ENCODE data around the gene MAP3K8. TPM values are rescaled to one million over a fixed set of nuclear protein-coding genes. Genes with fewer than 3 reads are reported as not detected.

MAP3K8 gene
- total RNA-seq, 1 experiment from 2014 or later: 4.8 TPM

DNA sequence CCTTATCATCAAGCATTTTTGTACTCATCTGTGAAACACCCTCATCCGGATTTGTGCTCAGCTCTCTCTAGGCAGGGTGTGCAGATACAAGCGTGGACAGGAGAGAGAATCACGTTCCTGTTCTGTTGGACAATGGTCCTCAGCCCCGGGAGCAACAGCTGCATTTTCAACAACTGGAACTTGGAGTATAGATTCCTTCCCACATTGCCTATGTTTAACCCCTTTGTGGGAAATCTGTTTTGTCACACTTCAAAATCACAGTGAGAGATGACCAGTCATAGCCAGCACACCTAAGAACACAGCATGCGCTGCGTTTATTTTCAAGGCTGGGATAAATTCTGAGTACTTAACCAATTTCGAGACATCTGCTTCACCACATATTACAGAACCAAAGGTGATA lies 32.5 kb downstream of the MAP3K8 start:
- no peak overlapping the region for H3K4me3 ChIP-seq (ENCODE audit: low read depth in 2 of 2, low read length in 2 of 2)
- no peaks in the 10 kb centered on the region for H3K36me3 ChIP-seq (ENCODE audit: control insufficient read depth, insufficient read depth, low read length)
- in situ Hi-C loops (cut with HindIII; ENCODE audit: low pct_unique_long_range_greater_than_20kb, low sequenced_read_pairs): no loop called here
- H3K4me1 ChIP-seq (ENCODE audit: control insufficient read depth, insufficient read depth, low read length): no peaks in the 10 kb centered on the region
- intact Hi-C loops (cut with micrococcal nuclease; ENCODE audit: unreplicated experiment): no loop called here
- TF ChIP-seq TCF7L2 (IDR thresholded peaks at IDR 0.05; ENCODE audit: low read depth, low read length) (no peak), POLR2AphosphoS5 (IDR thresholded peaks at IDR 0.05; ENCODE audit: low read depth, low read length) (no peak), SIN3A (IDR thresholded peaks at IDR 0.05; ENCODE audit: borderline replicate concordance, insufficient read depth, low read depth, low read length) (no peak)
- TF ChIP-seq, protein P1, sequence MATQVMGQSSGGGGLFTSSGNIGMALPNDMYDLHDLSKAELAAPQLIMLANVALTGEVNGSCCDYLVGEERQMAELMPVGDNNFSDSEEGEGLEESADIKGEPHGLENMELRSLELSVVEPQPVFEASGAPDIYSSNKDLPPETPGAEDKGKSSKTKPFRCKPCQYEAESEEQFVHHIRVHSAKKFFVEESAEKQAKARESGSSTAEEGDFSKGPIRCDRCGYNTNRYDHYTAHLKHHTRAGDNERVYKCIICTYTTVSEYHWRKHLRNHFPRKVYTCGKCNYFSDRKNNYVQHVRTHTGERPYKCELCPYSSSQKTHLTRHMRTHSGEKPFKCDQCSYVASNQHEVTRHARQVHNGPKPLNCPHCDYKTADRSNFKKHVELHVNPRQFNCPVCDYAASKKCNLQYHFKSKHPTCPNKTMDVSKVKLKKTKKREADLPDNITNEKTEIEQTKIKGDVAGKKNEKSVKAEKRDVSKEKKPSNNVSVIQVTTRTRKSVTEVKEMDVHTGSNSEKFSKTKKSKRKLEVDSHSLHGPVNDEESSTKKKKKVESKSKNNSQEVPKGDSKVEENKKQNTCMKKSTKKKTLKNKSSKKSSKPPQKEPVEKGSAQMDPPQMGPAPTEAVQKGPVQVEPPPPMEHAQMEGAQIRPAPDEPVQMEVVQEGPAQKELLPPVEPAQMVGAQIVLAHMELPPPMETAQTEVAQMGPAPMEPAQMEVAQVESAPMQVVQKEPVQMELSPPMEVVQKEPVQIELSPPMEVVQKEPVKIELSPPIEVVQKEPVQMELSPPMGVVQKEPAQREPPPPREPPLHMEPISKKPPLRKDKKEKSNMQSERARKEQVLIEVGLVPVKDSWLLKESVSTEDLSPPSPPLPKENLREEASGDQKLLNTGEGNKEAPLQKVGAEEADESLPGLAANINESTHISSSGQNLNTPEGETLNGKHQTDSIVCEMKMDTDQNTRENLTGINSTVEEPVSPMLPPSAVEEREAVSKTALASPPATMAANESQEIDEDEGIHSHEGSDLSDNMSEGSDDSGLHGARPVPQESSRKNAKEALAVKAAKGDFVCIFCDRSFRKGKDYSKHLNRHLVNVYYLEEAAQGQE (IDR thresholded peaks at IDR 0.05; ENCODE audit: insufficient read depth in 1 of 2, low read depth in 2 of 2, low read length in 1 of 2): no peak
- TF ChIP-seq, protein P2, sequence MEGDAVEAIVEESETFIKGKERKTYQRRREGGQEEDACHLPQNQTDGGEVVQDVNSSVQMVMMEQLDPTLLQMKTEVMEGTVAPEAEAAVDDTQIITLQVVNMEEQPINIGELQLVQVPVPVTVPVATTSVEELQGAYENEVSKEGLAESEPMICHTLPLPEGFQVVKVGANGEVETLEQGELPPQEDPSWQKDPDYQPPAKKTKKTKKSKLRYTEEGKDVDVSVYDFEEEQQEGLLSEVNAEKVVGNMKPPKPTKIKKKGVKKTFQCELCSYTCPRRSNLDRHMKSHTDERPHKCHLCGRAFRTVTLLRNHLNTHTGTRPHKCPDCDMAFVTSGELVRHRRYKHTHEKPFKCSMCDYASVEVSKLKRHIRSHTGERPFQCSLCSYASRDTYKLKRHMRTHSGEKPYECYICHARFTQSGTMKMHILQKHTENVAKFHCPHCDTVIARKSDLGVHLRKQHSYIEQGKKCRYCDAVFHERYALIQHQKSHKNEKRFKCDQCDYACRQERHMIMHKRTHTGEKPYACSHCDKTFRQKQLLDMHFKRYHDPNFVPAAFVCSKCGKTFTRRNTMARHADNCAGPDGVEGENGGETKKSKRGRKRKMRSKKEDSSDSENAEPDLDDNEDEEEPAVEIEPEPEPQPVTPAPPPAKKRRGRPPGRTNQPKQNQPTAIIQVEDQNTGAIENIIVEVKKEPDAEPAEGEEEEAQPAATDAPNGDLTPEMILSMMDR (IDR thresholded peaks at IDR 0.05): no peak
- DNase-seq (ENCODE audit: low read depth, low spot score) (no peak), ATAC-seq (no peak)
- CTCF ChIA-PET: no interaction called here
- BruUV-seq (replicated peaks): no TSS peak
- no peaks in the 10 kb centered on the region for H3K27me3 ChIP-seq (ENCODE audit: control insufficient read depth, insufficient read depth, low read length)
- POLR2A ChIA-PET: interaction anchor here (0.6 kb wide), 1 partner anchor 62 kb away, joined by 4 read pairs; no protein-coding TSS in a partner anchor
- no peaks in the 10 kb centered on the region for H3K9me3 ChIP-seq (ENCODE audit: control insufficient read depth, insufficient read depth, low read depth, low read length)
- no peak overlapping the region for H3K27ac ChIP-seq (ENCODE audit: low read length)

DNA sequence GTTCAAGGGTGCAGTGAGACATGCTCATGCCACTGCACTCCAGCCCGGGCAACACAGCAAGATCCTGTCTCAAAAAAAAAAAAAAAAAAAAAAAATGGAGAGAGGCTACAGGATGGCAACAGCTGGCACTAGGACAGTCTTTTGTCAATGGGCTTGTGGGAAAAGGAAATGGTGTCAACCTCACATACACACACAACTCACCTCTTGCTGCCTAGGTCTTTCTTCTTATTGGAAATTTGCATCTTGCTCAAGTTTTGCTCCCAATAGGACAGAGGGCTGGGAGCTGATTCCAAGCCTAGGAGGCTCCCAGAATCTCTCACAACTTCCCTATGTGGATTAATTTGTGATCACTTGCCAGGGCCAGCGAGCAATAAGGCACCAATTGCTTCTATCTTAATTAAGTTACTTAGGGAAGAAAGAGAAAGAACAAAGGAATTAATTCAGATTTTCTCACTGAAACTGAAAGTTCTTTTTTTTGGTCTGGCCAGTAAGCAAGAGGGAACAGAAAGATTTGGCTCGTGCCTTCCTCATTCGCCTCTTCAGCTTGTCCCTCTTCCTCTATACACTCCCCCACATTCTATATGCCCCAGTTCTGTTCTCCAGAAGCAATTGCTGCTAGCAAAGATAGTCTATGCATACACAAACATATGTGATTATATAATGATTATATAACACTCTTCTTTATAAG lies 33.8 kb downstream of the MAP3K8 start:
- in situ Hi-C loops (cut with HindIII; ENCODE audit: low pct_unique_long_range_greater_than_20kb, low sequenced_read_pairs) (no loop called here), intact Hi-C loops (cut with micrococcal nuclease; ENCODE audit: unreplicated experiment) (no loop called here)
- ChIA-PET CTCF (no interaction called here), POLR2A (no interaction called here)
- Histone ChIP-seq H3K9me3 (ENCODE audit: control insufficient read depth, insufficient read depth, low read depth, low read length) (no peaks in the 10 kb centered on the region), H3K36me3 (ENCODE audit: control insufficient read depth, insufficient read depth, low read length) (no peaks in the 10 kb centered on the region), H3K27me3 (ENCODE audit: control insufficient read depth, insufficient read depth, low read length) (no peaks in the 10 kb centered on the region), H3K27ac (ENCODE audit: low read length) (no peak overlapping the region), H3K4me1 (ENCODE audit: control insufficient read depth, insufficient read depth, low read length) (no peaks in the 10 kb centered on the region), H3K4me3 (ENCODE audit: low read depth in 2 of 2, low read length in 2 of 2) (no peak overlapping the region)
- no TSS peak for BruUV-seq (replicated peaks)
- TF ChIP-seq POLR2AphosphoS5 (IDR thresholded peaks at IDR 0.05; ENCODE audit: low read depth, low read length) (no peak), TCF7L2 (IDR thresholded peaks at IDR 0.05; ENCODE audit: low read depth, low read length) (no peak), SIN3A (IDR thresholded peaks at IDR 0.05; ENCODE audit: borderline replicate concordance, insufficient read depth, low read depth, low read length) (no peak)
- TF ChIP-seq, protein P2 (IDR thresholded peaks at IDR 0.05): no peak
- TF ChIP-seq, protein P1 (IDR thresholded peaks at IDR 0.05; ENCODE audit: insufficient read depth in 1 of 2, low read depth in 2 of 2, low read length in 1 of 2): no peak
- no peak for DNase-seq (ENCODE audit: low read depth, low spot score)
- no peak for ATAC-seq

Data from Panc1 (cell line).